Measurements from ENCODE around the gene SPART. TPM values are rescaled to one million over a fixed set of nuclear protein-coding genes. Genes with fewer than 3 reads are reported as not detected.

Gene SPART
- total RNA-seq, 1 experiment from 2014 or later, result 0.12 TPM

GRCh38 chr13:36371185-36371584, 25.0 kb upstream of the SPART start:
- DNase-seq (ENCODE audit: low read depth, low spot score), result no peak
- RAD21 ChIA-PET (ENCODE audit: low non-redundant PET in 1 of 2, low total read pairs in 2 of 2, uncharacterized antibody in 2 of 2, unreplicated experiment in 2 of 2), result no interaction called here
- Histone ChIP-seq H3K36me3 (ENCODE audit: control insufficient read depth in 1 of 2, insufficient read depth in 2 of 2, low read length in 2 of 2) (no peaks in the 10 kb centered on the region), H3K79me2 (ENCODE audit: insufficient read depth, low read length) (no peaks in the 10 kb centered on the region), H4K20me1 (ENCODE audit: insufficient read depth) (no peaks in the 10 kb centered on the region), H3K9me2 (ENCODE audit: insufficient read depth) (no peaks in the 10 kb centered on the region), H3K4me3 (replicated peaks in 1 of 2; ENCODE audit: low read depth in 1 of 2, low read length in 2 of 2) (no peak overlapping the region), H3K4me1 (ENCODE audit: control insufficient read depth in 1 of 2, insufficient read depth in 2 of 2, low read length in 2 of 2) (no peaks in the 10 kb centered on the region), H2AFZ (ENCODE audit: low read depth, low read length, poor library complexity, severe bottlenecking) (no peak overlapping the region), H3K4me2 (ENCODE audit: low read length) (no peak overlapping the region), H3K27me3 (ENCODE audit: insufficient read depth, low read length) (no peaks in the 10 kb centered on the region), H3K9ac (ENCODE audit: low read length) (no peak overlapping the region), H3K27ac (ENCODE audit: low read depth, low read length) (no peak overlapping the region), H3K9me3 (ENCODE audit: control insufficient read depth in 1 of 2, insufficient read depth in 1 of 2, low read depth in 1 of 2, low read length in 2 of 2) (peaks cover 0 to 14% of the 10 kb centered on the region in 2 experiments; a peak in 2 of 4 replicates)
- ATAC-seq, result no peak
- TF ChIP-seq SIN3A (IDR thresholded peaks at IDR 0.05; ENCODE audit: low read depth) (no peak), ZBTB33 (IDR thresholded peaks at IDR 0.05; ENCODE audit: extremely low read depth, insufficient replicate concordance, low read length) (no peak), REST (IDR thresholded peaks at IDR 0.05; ENCODE audit: low read depth) (no peak), ATF3 (IDR thresholded peaks at IDR 0.05) (no peak), SRF (IDR thresholded peaks at IDR 0.05; ENCODE audit: low read depth) (no peak), POLR2A (IDR thresholded peaks at IDR 0.05; ENCODE audit: borderline replicate concordance, extremely low read depth, insufficient read depth, insufficient read length) (no peak), SP1 (IDR thresholded peaks at IDR 0.05; ENCODE audit: low read depth) (no peak), CTCF (IDR thresholded peaks at IDR 0.05 in 2 of 3, conservative IDR thresholded peaks at IDR 0.05 in 1 of 3; ENCODE audit: borderline replicate concordance in 1 of 3, insufficient read depth in 1 of 3, low read depth in 2 of 3, low read length in 2 of 3) (no peak), TCF7L2 (IDR thresholded peaks at IDR 0.05; ENCODE audit: borderline replicate concordance, extremely low read depth, insufficient read depth, insufficient read length) (no peak)
- POLR2A ChIA-PET, result no interaction called here
- no TSS peak for BruUV-seq (replicated peaks)
- CTCF ChIA-PET, result no interaction called here
- intact Hi-C loops (cut with micrococcal nuclease), result no loop called here
